Mesodermal cell (in vitro differentiated cells): ENCODE data around the gene CDKN1C.

Source experiments
- H3K27ac ChIP-seq: 2 replicates; pipeline ENCODE4 v1.7.0; 2013; ENCODE audit warnings: mild to moderate bottlenecking, low read depth, low read length, moderate library complexity; ENCODE audit not compliant: severe bottlenecking
- H3K36me3 ChIP-seq: 2 replicates; pipeline ENCODE4 v1.7.1; 2013; ENCODE audit warnings: mild to moderate bottlenecking, low read length, moderate library complexity; ENCODE audit not compliant: control insufficient read depth, insufficient read depth
- H3K4me1 ChIP-seq: one replicate; pipeline ENCODE4 v1.7.1; 2013; ENCODE audit warnings: mild to moderate bottlenecking, low read length; ENCODE audit not compliant: insufficient read depth, control insufficient read depth, poor library complexity, severe bottlenecking
- H3K4me3 ChIP-seq: 2 replicates; pipeline ENCODE4 v1.7.0; 2013; ENCODE audit warnings: low read length, control low read depth, mild to moderate bottlenecking; ENCODE audit not compliant: insufficient read depth, poor library complexity, severe bottlenecking; ENCODE audit errors: extremely low read depth
- H3K9me3 ChIP-seq: 2 replicates; pipeline ENCODE4 v1.7.1; 2013; ENCODE audit warnings: mild to moderate bottlenecking, low read length, moderate library complexity; ENCODE audit not compliant: control insufficient read depth
- WGBS, 2 experiments: methylation state at CpG; one replicate each; pipeline ENCODE4 v1.1.5; 2013; ENCODE audit warnings: missing lambda C conversion rate in 2 of 2; ENCODE audit not compliant: insufficient coverage in 2 of 2; 5-methylcytosine and 5-hydroxymethylcytosine counted together

CDKN1C gene

DNA sequence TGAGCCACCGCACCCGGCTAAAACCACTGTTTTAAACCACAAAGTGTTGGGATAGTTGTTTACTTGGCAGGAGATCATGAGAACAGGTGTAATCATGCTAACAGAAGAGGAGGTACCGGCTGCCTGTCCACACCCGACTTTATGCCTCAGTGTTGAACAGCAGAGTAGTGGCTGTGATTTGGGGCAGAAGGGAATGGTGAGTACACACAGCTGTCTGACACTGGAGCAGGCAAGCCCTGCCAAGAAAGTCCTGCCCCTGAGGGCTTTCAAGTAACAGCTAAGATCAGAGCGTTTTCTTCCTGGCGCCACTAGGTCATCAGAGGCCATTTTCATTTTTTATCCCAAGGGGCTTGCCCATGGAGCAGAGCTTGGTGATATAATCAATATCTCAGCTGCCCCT lies 8.1 kb downstream of the CDKN1C start:
- Histone ChIP-seq H3K36me3 (peaks cover 2% of the 10 kb centered on the region), H3K4me3 (no peak overlapping the region), H3K9me3 (peaks cover 8% of the 10 kb centered on the region), H3K4me1 (peaks cover 4% of the 10 kb centered on the region), H3K27ac (no peak overlapping the region)
- WGBS, 2 experiments: 99 to 100% methylated on average over 6 of the region's 6 CpGs

DNA sequence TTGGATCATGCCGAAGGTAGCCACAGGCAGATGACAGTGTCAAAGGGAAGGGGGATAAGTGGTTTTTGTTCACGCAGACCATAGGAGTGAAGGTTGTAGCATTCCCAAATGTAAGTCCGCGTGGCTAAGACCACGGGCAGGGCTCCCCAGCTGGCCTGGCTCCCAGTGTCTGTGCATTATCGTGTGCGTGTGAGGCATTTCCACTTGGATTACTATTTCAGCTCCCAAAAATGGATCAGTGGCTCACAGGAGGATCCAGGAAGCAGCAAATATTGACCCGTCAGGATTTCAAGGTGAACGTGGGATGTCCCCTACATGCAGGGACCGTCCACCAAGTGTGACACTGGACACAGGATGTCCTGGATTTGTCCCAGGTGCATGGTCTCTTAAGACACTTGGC lies 10.6 kb downstream of the CDKN1C start:
- H3K9me3 ChIP-seq: peaks cover 8% of the 10 kb centered on the region
- H3K36me3 ChIP-seq: no peaks in the 10 kb centered on the region
- H3K4me1 ChIP-seq: peaks cover 7% of the 10 kb centered on the region
- H3K4me3 ChIP-seq: no peak overlapping the region
- no peak overlapping the region for H3K27ac ChIP-seq
- WGBS, 2 experiments: 95 to 96% methylated on average over 10 of the region's 10 CpGs

- Histone ChIP-seq H3K36me3 (no peaks in the 10 kb centered on the region), H3K27ac (no peak overlapping the region), H3K4me3 (no peak overlapping the region), H3K4me1 (peaks cover 11% of the 10 kb centered on the region), H3K9me3 (peaks cover 18% of the 10 kb centered on the region)
- 65% methylated on average over 16 to 18 of the region's 22 CpGs for WGBS, 2 experiments
These were observed 14.4 kb downstream of the CDKN1C start for GRCh38 chr11:2870969-2871680.

GRCh38 chr11:2870460-2870859 lies 15.1 kb downstream of the CDKN1C start:
- 79 to 82% methylated on average over 11 to 15 of the region's 17 CpGs for WGBS, 2 experiments
- Histone ChIP-seq H3K4me1 (peaks cover 11% of the 10 kb centered on the region), H3K9me3 (peaks cover 18% of the 10 kb centered on the region), H3K27ac (no peak overlapping the region), H3K4me3 (no peak overlapping the region), H3K36me3 (no peaks in the 10 kb centered on the region)

DNA sequence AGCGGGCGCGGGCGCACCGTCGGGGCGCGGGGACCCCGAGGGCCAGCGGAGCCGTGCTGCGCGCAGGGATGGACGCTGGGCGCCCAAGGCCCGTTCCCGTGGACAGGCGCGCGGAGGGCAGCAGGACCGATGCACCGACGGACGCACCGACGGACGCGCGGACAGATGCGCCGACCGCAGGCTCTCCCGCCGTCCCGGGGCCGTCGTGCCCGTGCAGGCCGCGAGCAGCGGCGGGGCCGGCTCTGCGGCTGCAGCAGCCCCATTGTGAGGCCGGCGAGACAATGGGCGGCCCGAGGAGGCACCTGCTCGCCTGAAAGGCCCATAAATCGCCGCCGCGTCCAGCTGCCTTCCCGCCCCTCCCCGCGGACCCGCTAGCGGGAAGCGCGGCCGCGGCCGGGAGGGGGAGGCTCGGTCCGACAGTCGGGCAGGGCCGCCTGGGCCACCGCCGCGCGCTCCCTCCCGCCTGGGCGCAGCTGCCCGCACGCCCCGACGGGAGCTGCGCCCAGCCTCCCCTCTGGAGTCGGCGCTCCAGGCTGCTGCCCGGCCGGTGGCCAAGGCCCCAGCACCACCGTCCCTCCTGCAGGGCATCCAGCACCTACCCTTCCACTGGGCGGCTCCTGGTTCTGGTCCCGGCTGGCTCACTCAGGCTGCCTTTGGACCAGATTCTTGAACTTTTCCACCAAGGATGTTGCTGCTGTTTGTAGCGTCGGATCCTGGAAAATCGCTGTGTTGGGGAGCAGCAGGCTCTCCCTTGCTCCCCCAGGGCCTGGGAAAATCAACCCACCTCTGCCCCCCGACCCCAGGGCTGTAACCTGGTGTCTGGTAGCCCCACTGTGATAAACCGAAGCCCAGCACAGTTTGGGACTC lies 15.8 kb downstream of the CDKN1C start:
- no peak overlapping the region for H3K4me3 ChIP-seq
- peaks cover 17% of the 10 kb centered on the region for H3K9me3 ChIP-seq
- 18 to 19% methylated on average over 72 to 90 of the region's 90 CpGs for WGBS, 2 experiments
- no peak overlapping the region for H3K27ac ChIP-seq
- peaks cover 11% of the 10 kb centered on the region for H3K4me1 ChIP-seq
- no peaks in the 10 kb centered on the region for H3K36me3 ChIP-seq

DNA sequence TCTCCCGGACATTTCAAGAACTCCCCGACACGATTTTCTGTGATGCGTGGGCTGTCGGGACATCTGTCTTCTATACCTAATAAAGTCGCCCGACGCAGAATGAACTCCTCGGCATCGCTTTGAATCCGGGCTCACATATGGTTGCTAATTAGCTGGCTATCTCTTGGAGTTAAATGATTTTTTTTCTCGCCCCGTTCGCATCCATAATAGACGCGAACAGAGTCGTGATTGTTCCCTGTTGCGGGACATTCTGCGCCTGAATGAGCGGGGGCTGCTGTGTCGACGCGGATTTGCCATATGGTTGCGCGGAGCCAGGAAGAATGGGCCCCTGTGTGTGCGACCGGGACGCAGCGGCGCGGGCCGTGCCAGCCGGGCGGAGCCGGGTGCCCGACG lies 16.4 kb downstream of the CDKN1C start:
- Histone ChIP-seq H3K9me3 (peaks cover 11% of the 10 kb centered on the region), H3K27ac (no peak overlapping the region), H3K36me3 (no peaks in the 10 kb centered on the region), H3K4me3 (no peak overlapping the region), H3K4me1 (peaks cover 11% of the 10 kb centered on the region)
- 13 to 20% methylated on average over 37 of the region's 37 CpGs for WGBS, 2 experiments

DNA sequence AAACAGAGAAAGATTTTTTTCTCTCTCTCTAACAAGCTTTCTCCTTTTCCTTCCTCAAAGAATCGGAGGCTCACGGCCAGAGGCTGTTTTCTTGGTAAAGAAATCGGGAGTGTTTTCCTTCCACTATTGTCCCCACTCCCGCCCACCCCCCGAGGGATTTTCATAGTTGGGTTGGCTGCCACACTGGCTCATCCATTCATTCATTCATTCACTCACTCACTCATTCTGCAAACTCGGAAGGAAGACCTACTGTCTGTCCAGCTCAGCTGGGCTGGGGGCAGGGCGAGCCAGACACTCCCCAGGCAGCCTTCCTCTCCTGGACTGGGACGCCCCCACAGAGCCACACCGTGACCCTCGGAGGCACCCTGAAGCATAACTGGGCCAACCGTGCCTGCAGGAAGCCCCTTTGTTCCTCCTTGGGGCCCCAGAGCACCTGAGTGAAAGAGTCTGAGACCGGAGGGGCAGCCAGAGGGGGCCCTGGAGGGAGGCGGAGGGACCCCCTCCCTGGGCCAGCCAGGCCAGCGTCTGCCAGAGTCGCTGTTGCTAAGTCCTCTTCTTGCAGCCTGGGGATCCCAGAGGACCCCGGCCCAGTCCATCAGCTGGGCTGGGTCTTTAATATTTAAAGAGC lies 17.0 kb downstream of the CDKN1C start:
- Histone ChIP-seq H3K27ac (no peak overlapping the region), H3K4me3 (peak overlapping the region; percentile 1), H3K36me3 (no peaks in the 10 kb centered on the region), H3K9me3 (peaks cover 10% of the 10 kb centered on the region), H3K4me1 (peaks cover 11% of the 10 kb centered on the region)
- WGBS, 2 experiments: 8 to 10% methylated on average over 10 to 11 of the region's 16 CpGs

DNA sequence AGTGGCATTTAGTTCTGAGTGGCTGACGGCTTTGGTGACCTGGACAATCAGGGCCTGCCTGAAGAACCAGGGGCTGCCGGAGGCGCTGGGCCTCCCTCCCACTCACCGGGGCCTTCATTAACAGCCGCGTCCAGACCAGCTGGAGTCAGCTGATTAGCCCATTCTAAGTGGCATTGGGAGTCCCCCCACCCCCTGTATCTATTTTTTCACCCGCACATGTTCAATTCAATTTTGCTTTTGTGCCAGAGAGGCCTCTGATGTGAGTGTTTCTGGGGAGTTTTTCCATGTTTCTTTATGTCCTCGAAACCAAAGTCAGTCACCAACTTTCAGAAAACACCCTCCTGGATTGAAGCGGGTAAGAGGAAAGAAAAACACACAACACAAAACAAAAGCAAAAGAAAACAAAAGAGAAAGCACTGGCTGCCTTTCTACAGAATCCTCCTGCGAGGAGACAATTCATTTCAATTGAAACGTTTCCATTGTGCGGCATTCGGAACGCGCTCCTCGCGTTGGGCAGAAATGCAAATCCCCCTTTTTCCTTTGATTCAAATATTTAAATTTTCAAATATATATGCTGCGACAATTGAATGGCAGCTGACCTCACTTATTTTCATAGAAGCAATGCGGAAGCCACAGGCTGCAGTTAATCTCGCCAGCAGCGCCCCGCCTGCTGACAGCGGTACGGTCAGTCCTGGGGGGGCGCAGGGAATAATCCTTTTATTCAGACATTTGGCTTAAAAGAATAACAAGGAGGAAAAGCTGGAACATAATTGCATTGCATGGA lies 17.7 kb downstream of the CDKN1C start:
- H3K4me1 ChIP-seq: peaks cover 11% of the 10 kb centered on the region

DNA sequence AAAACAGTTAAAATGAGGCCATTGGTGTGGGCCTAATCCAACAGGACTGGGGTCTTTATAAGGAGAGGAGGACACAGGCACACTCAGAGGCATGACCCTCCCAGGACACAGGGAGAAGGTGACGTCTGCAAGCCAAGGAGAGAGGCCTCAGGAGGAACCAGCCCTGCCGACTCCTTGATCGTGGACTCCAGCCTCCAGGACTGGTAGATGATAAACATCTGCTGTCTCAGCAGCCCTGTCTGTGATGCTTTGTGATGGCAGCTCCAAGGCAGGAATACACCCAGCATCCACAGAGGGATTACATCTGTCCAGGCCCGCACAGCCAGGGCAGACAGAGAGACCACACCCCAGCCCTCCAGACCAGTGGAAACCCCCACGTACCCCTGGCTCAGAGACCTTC lies 18.4 kb downstream of the CDKN1C start:
- H3K27ac ChIP-seq: no peak overlapping the region
- WGBS, 2 experiments: 100% methylated on average over 4 to 5 of the region's 5 CpGs
- no peak overlapping the region for H3K4me3 ChIP-seq
- peaks cover 11% of the 10 kb centered on the region for H3K4me1 ChIP-seq
- H3K9me3 ChIP-seq: peaks cover 10% of the 10 kb centered on the region
- no peaks in the 10 kb centered on the region for H3K36me3 ChIP-seq

More for the DNA sequence above, 17.7 kb downstream of the CDKN1C start:
- H3K27ac ChIP-seq: no peak overlapping the region
- no peak overlapping the region for H3K4me3 ChIP-seq
- WGBS, 2 experiments: 25 to 47% methylated on average over 8 to 16 of the region's 25 CpGs
- H3K9me3 ChIP-seq: peaks cover 10% of the 10 kb centered on the region
- H3K36me3 ChIP-seq: no peaks in the 10 kb centered on the region

- 88 to 94% methylated on average over 8 to 11 of the region's 11 CpGs for WGBS, 2 experiments
- peaks cover 6% of the 10 kb centered on the region for H3K4me1 ChIP-seq
These were observed 19.5 kb downstream of the CDKN1C start for GRCh38 chr11:2865922-2866577.

More at GRCh38 chr11:2865922-2866577, 19.5 kb downstream of the CDKN1C start:
- H3K36me3 ChIP-seq: no peaks in the 10 kb centered on the region
- no peak overlapping the region for H3K27ac ChIP-seq
- peaks cover 10% of the 10 kb centered on the region for H3K9me3 ChIP-seq
- no peak overlapping the region for H3K4me3 ChIP-seq
